Measurements from ENCODE around the gene C1QTNF6. TPM values are rescaled to one million over a fixed set of nuclear protein-coding genes. Genes with fewer than 3 reads are reported as not detected.

The C1QTNF6 gene
- total RNA-seq, 1 experiment from 2014 or later = 7.4 TPM

- Histone ChIP-seq H3K36me3 (ENCODE audit: control insufficient read depth, insufficient read depth, low read length) (no peaks in the 10 kb centered on the region), H3K27me3 (replicated peaks; ENCODE audit: control insufficient read depth, insufficient read depth, low read length) (no peaks in the 10 kb centered on the region), H3K4me1 (peaks cover 21% of the 10 kb centered on the region), H3K9me3 (no peaks in the 10 kb centered on the region), H3K4me3 (ENCODE audit: low read depth, low read length) (no peak overlapping the region)
- Mint-ChIP-seq H3K36me3 (ENCODE audit: insufficient read depth, unreplicated experiment) (peaks cover 24% of the 10 kb centered on the region), H3K4me3 (ENCODE audit: unreplicated experiment) (no peak overlapping the region), H3K4me1 (ENCODE audit: low read depth, unreplicated experiment) (peaks cover 22% of the 10 kb centered on the region), H3K27ac (ENCODE audit: unreplicated experiment) (no peak overlapping the region), H3K9me3 (ENCODE audit: unreplicated experiment) (no peaks in the 10 kb centered on the region), H3K27me3 (ENCODE audit: insufficient read depth, unreplicated experiment) (no peaks in the 10 kb centered on the region)
- TF ChIP-seq CTCF (IDR thresholded peaks at IDR 0.05; ENCODE audit: insufficient read depth in 1 of 2, low read depth in 1 of 2, low read length in 1 of 2, severe bottlenecking in 1 of 2, unreplicated experiment in 1 of 2) = peak in 1 of 2 experiments; percentile 0
- intact Hi-C loops (cut with micrococcal nuclease; ENCODE audit: unreplicated experiment) = no loop called here
- ChIA-PET CTCF (interaction anchor here (0.6 kb wide), 1 partner anchor 16 kb away, joined by 4 read pairs; no protein-coding TSS in a partner anchor), POLR2A (no interaction called here)
- no peak for DNase-seq
- BruUV-seq (replicated peaks) = no TSS peak
These were observed 4.3 kb downstream of the C1QTNF6 start for GRCh38 chr22:37183432-37184379.

DNA sequence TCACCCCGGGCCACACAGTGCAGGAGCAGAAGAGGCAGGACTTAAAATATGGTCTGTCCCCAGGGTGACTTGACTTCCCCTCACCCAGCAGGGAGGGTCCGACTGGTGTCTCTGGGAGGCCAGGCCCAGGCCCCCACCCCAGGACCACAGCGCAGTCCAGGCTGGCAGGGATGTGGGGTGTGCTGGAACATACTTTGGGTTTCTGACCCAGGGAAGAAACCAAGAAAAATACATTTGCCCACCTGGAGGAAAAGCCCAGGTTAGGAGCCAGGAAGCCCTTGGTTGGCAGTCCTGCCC, 5.2 kb downstream of the C1QTNF6 start:
- Histone ChIP-seq H3K4me3 (ENCODE audit: low read depth, low read length) (no peak overlapping the region), H3K9me3 (no peaks in the 10 kb centered on the region), H3K27me3 (replicated peaks; ENCODE audit: control insufficient read depth, insufficient read depth, low read length) (no peaks in the 10 kb centered on the region), H3K4me1 (peaks cover 21% of the 10 kb centered on the region), H3K36me3 (ENCODE audit: control insufficient read depth, insufficient read depth, low read length) (no peaks in the 10 kb centered on the region)
- TF ChIP-seq CTCF (IDR thresholded peaks at IDR 0.05; ENCODE audit: insufficient read depth in 1 of 2, low read depth in 1 of 2, low read length in 1 of 2, severe bottlenecking in 1 of 2, unreplicated experiment in 1 of 2) = no peak
- H3K4me1 Mint-ChIP-seq (ENCODE audit: low read depth, unreplicated experiment) = peaks cover 14% of the 10 kb centered on the region
- POLR2A ChIA-PET = no interaction called here
- BruUV-seq (replicated peaks) = no TSS peak
- CTCF ChIA-PET = no interaction called here
- intact Hi-C loops (cut with micrococcal nuclease; ENCODE audit: unreplicated experiment) = no loop called here
- no peak overlapping the region for H3K27ac Mint-ChIP-seq (ENCODE audit: unreplicated experiment)
- H3K36me3 Mint-ChIP-seq (ENCODE audit: insufficient read depth, unreplicated experiment) = peaks cover 16% of the 10 kb centered on the region
- no peaks in the 10 kb centered on the region for H3K27me3 Mint-ChIP-seq (ENCODE audit: insufficient read depth, unreplicated experiment)
- H3K4me3 Mint-ChIP-seq (ENCODE audit: unreplicated experiment) = no peak overlapping the region
- no peaks in the 10 kb centered on the region for H3K9me3 Mint-ChIP-seq (ENCODE audit: unreplicated experiment)
- DNase-seq = no peak

GRCh38 chr22:37182101-37182948, 5.7 kb downstream of the C1QTNF6 start:
- Mint-ChIP-seq H3K9me3 (ENCODE audit: unreplicated experiment) (no peaks in the 10 kb centered on the region), H3K4me3 (ENCODE audit: unreplicated experiment) (no peak overlapping the region), H3K27ac (ENCODE audit: unreplicated experiment) (no peak overlapping the region), H3K4me1 (ENCODE audit: low read depth, unreplicated experiment) (peaks cover 9% of the 10 kb centered on the region), H3K27me3 (ENCODE audit: insufficient read depth, unreplicated experiment) (no peaks in the 10 kb centered on the region), H3K36me3 (ENCODE audit: insufficient read depth, unreplicated experiment) (peaks cover 12% of the 10 kb centered on the region)
- Histone ChIP-seq H3K36me3 (ENCODE audit: control insufficient read depth, insufficient read depth, low read length) (no peaks in the 10 kb centered on the region), H3K4me1 (peaks cover 15% of the 10 kb centered on the region; the same call in 1 of the 2 replicates), H3K4me3 (ENCODE audit: low read depth, low read length) (no peak overlapping the region), H3K9me3 (no peaks in the 10 kb centered on the region), H3K27me3 (replicated peaks; ENCODE audit: control insufficient read depth, insufficient read depth, low read length) (no peaks in the 10 kb centered on the region)
- DNase-seq = no peak
- BruUV-seq (replicated peaks) = no TSS peak
- TF ChIP-seq CTCF (IDR thresholded peaks at IDR 0.05; ENCODE audit: insufficient read depth in 1 of 2, low read depth in 1 of 2, low read length in 1 of 2, severe bottlenecking in 1 of 2, unreplicated experiment in 1 of 2) = no peak
- ChIA-PET POLR2A (no interaction called here), CTCF (no interaction called here)
- intact Hi-C loops (cut with micrococcal nuclease; ENCODE audit: unreplicated experiment) = no loop called here
